Ovary (tissue), 3 donors: Measurements from ENCODE around the gene PLCB4.

Source experiments
- CTCF ChIP-seq, 3 donors: fragments of 450-650 bp in 2 of 3; fragments of 200-600 bp in 1 of 3; IDR thresholded peaks; one replicate each; pipeline versions ENCODE4 v1.5.1 to v1.8.0; 2016 to 2022; ENCODE audit warnings: antibody characterized with exemption in 3 of 3, mild to moderate bottlenecking in 1 of 3
- EP300 ChIP-seq: sonication (generic); formaldehyde crosslinking; IDR thresholded peaks from one replicate; pipeline ENCODE4 v1.6.1; 2017; ENCODE audit warnings: antibody characterized with exemption
- POLR2A ChIP-seq: fragments of 450-650 bp; IDR thresholded peaks from one replicate; pipeline ENCODE4 v1.6.1; 2017; ENCODE audit warnings: antibody characterized with exemption, mild to moderate bottlenecking, moderate library complexity
- donor health status: DM: no; HTN: no; CAD: no.

- TF ChIP-seq CTCF (IDR thresholded peaks at IDR 0.05), result no peak
- no peak for TF ChIP-seq EP300
- TF ChIP-seq POLR2A, result no peak
These were observed 1.4 kb downstream of the PLCB4 start for GRCh38 chr20:9070304-9070703.
